GM23248 (cell line): Measurements from ENCODE around the gene DYNLRB1. TPM values are rescaled to one million over a fixed set of nuclear protein-coding genes. Genes with fewer than 3 reads are reported as not detected.

Experiments used
- DNase-seq: peaks from one replicate; pipeline ENCODE4 v3.0.0-alpha.2; 2015
- H2AFZ ChIP-seq: fragments of 200-600 bp; sonication (generic); 2 replicates; pipeline ENCODE4 v1.6.1; 2016; ENCODE audit warnings: antibody characterized with exemption
- H3F3A ChIP-seq: fragments of 200-600 bp; sonication (generic); 2 replicates; pipeline ENCODE4 v1.6.1; 2016; ENCODE audit warnings: mild to moderate bottlenecking, antibody characterized with exemption, mixed run types; ENCODE audit not compliant: insufficient read depth
- H3K27ac ChIP-seq: fragments of 200-600 bp; sonication (generic); 2 replicates; pipeline ENCODE4 v1.5.1; 2016; ENCODE audit warnings: mild to moderate bottlenecking
- H3K27me3 ChIP-seq: fragments of 200-600 bp; sonication (generic); replicated peaks from 2 replicates; pipeline ENCODE4 v1.6.1; 2016; ENCODE audit warnings: mild to moderate bottlenecking; ENCODE audit not compliant: insufficient read depth
- H3K36me3 ChIP-seq: fragments of 200-600 bp; sonication (generic); 2 replicates; pipeline ENCODE4 v1.6.1; 2016; ENCODE audit warnings: low read depth, mild to moderate bottlenecking
- H3K4me1 ChIP-seq: fragments of 200-600 bp; sonication (generic); 2 replicates; pipeline ENCODE4 v1.6.1; 2016; ENCODE audit warnings: mild to moderate bottlenecking; ENCODE audit not compliant: insufficient read depth
- H3K4me2 ChIP-seq: fragments of 200-600 bp; sonication (generic); one replicate; pipeline ENCODE4 v1.6.1; 2016; ENCODE audit warnings: mild to moderate bottlenecking; ENCODE audit not compliant: unreplicated experiment
- H3K4me3 ChIP-seq: fragments of 200-600 bp; sonication (generic); 2 replicates; pipeline ENCODE4 v1.5.1; 2016; ENCODE audit warnings: mild to moderate bottlenecking
- H3K79me2 ChIP-seq: fragments of 200-600 bp; sonication (generic); 2 replicates; pipeline ENCODE4 v1.6.1; 2016; ENCODE audit warnings: mild to moderate bottlenecking; ENCODE audit not compliant: insufficient read depth
- H3K9ac ChIP-seq: fragments of 200-600 bp; sonication (generic); 2 replicates; pipeline ENCODE4 v1.6.1; 2016; ENCODE audit warnings: mild to moderate bottlenecking
- H3K9me2 ChIP-seq: fragments of 200-600 bp; sonication (generic); 2 replicates; pipeline ENCODE4 v1.6.1; 2016; ENCODE audit warnings: mixed run types, mild to moderate bottlenecking, moderate library complexity; ENCODE audit not compliant: insufficient read depth
- H3K9me3 ChIP-seq: fragments of 200-600 bp; sonication (generic); one replicate; pipeline ENCODE4 v1.6.1; 2017; ENCODE audit warnings: low read depth
- H4K20me1 ChIP-seq: fragments of 200-600 bp; sonication (generic); 2 replicates; pipeline ENCODE4 v1.6.0; 2016; ENCODE audit not compliant: insufficient read depth
- EZH2 ChIP-seq: fragments of 200-600 bp; sonication (generic); IDR thresholded peaks from 2 replicates; pipeline ENCODE4 v1.6.1; 2018; ENCODE audit warnings: antibody characterized with exemption, mild to moderate bottlenecking; ENCODE audit not compliant: insufficient read depth, poor library complexity, severe bottlenecking
- EZH2phosphoT487 ChIP-seq: fragments of 200-600 bp; sonication (generic); IDR thresholded peaks from 2 replicates; pipeline ENCODE4 v1.6.1; 2018; ENCODE audit warnings: antibody characterized with exemption, moderate library complexity, mild to moderate bottlenecking, low read depth; ENCODE audit not compliant: insufficient read depth
- WGBS, 2 experiments: methylation state at CpG; one replicate each; pipeline ENCODE4 v1.1.6; 2015 to 2017; ENCODE audit warnings: low lambda C conversion rate in 2 of 2, low coverage in 1 of 2; ENCODE audit errors: missing lambda C conversion rate in 2 of 2; 5-methylcytosine and 5-hydroxymethylcytosine counted together
- in situ Hi-C: fragments of 300-500 bp; cut with MboI; formaldehyde crosslinking; loops from 2 replicates; pipeline ENCODE4 v1.15.0; 2020
- polyA plus RNA-seq: library from polyadenylated mRNA; unstranded; fragments of >200 nt; fragmentation: Nextera tagmentation; extraction: Ambion mirVana; gene quantifications from 2 replicates; pipeline ENCODE4 v1.2.1, GENCODE V29; 2016
- total RNA-seq: library from RNA; depleted of rRNA; stranded (reverse); fragments of >200 nt; shearing (Covaris generic); gene quantifications from 2 replicates; pipeline ENCODE4 v1.2.3, GENCODE V29; 2014

Gene DYNLRB1
- total and polyA plus RNA-seq, 2 experiments from 2014 or later: 100 to 279 TPM

- H4K20me1 ChIP-seq: no peaks in the 10 kb centered on the region
- no peak overlapping the region for H3K9ac ChIP-seq
- H3K4me3 ChIP-seq: no peak overlapping the region
- in situ Hi-C loops: no loop called here
- no peak overlapping the region for H3K27ac ChIP-seq
- peaks cover 65% of the 10 kb centered on the region for H3K36me3 ChIP-seq
- no peaks in the 10 kb centered on the region for H3K27me3 ChIP-seq
- TF ChIP-seq EZH2phosphoT487 (no peak), EZH2 (no peak)
- no peak overlapping the region for H3K4me2 ChIP-seq
- DNase-seq: no peak
- peaks cover 4% of the 10 kb centered on the region for H3K4me1 ChIP-seq
- peaks cover 9% of the 10 kb centered on the region for H3F3A ChIP-seq
- H3K79me2 ChIP-seq: peaks cover 61% of the 10 kb centered on the region
- WGBS, 2 experiments: 87% methylated on average over 8 of the region's 8 CpGs
- no peaks in the 10 kb centered on the region for H3K9me3 ChIP-seq
- no peaks in the 10 kb centered on the region for H3K9me2 ChIP-seq
- no peak overlapping the region for H2AFZ ChIP-seq
These were observed 15.5 kb downstream of the DYNLRB1 start for GRCh38 chr20:34531608-34532265.

GRCh38 chr20:34532320-34532719, 16.1 kb downstream of the DYNLRB1 start:
- DNase-seq: no peak
- WGBS, 2 experiments: 81 to 84% methylated on average over 8 of the region's 8 CpGs
- H3K9me3 ChIP-seq: no peaks in the 10 kb centered on the region

GRCh38 chr20:34532756-34533155, 16.5 kb downstream of the DYNLRB1 start:
- H4K20me1 ChIP-seq: no peaks in the 10 kb centered on the region
- no peak overlapping the region for H3K27ac ChIP-seq

More at GRCh38 chr20:34532320-34532719, 16.1 kb downstream of the DYNLRB1 start:
- Histone ChIP-seq H3K36me3 (peaks cover 59% of the 10 kb centered on the region), H3K4me1 (no peaks in the 10 kb centered on the region), H3K27me3 (no peaks in the 10 kb centered on the region), H3K4me3 (no peak overlapping the region), H4K20me1 (no peaks in the 10 kb centered on the region), H3K79me2 (peaks cover 55% of the 10 kb centered on the region), H2AFZ (no peak overlapping the region), H3K9me2 (no peaks in the 10 kb centered on the region), H3K4me2 (no peak overlapping the region), H3K27ac (no peak overlapping the region), H3K9ac (no peak overlapping the region), H3F3A (peaks cover 3% of the 10 kb centered on the region; the same call in 1 of the 2 replicates)
- in situ Hi-C loops: no loop called here
- TF ChIP-seq EZH2 (no peak), EZH2phosphoT487 (no peak)

GRCh38 chr20:34534391-34535165, 18.4 kb downstream of the DYNLRB1 start:
- peaks cover 37% of the 10 kb centered on the region for H3K79me2 ChIP-seq
- H3K9ac ChIP-seq: no peak overlapping the region
- no peak for TF ChIP-seq EZH2phosphoT487
- H3K27me3 ChIP-seq: no peaks in the 10 kb centered on the region
- H3K9me3 ChIP-seq: no peaks in the 10 kb centered on the region
- no peak for DNase-seq
- H2AFZ ChIP-seq: no peak overlapping the region
- 92% methylated on average over 15 of the region's 15 CpGs for WGBS, 2 experiments
- no peaks in the 10 kb centered on the region for H3K9me2 ChIP-seq
- H3F3A ChIP-seq: peaks cover 4% of the 10 kb centered on the region; the same call in 1 of the 2 replicates
- no peak overlapping the region for H3K4me3 ChIP-seq
- H3K27ac ChIP-seq: no peak overlapping the region
- H3K4me2 ChIP-seq: no peak overlapping the region
- H3K36me3 ChIP-seq: peaks cover 49% of the 10 kb centered on the region
- H4K20me1 ChIP-seq: no peaks in the 10 kb centered on the region
- in situ Hi-C loops: no loop called here
- H3K4me1 ChIP-seq: peaks cover 4% of the 10 kb centered on the region; the same call in 1 of the 2 replicates

More at GRCh38 chr20:34532756-34533155, 16.5 kb downstream of the DYNLRB1 start:
- Histone ChIP-seq H3K9me3 (no peaks in the 10 kb centered on the region), H3K4me2 (no peak overlapping the region), H3K79me2 (peaks cover 51% of the 10 kb centered on the region), H3K9ac (no peak overlapping the region), H3F3A (no peaks in the 10 kb centered on the region), H2AFZ (no peak overlapping the region), H3K36me3 (peaks cover 54% of the 10 kb centered on the region), H3K27me3 (no peaks in the 10 kb centered on the region), H3K9me2 (no peaks in the 10 kb centered on the region), H3K4me1 (no peaks in the 10 kb centered on the region), H3K4me3 (no peak overlapping the region)
- DNase-seq: no peak
- TF ChIP-seq EZH2: no peak
- TF ChIP-seq EZH2phosphoT487: no peak
- 89 to 92% methylated on average over 7 of the region's 7 CpGs for WGBS, 2 experiments
- in situ Hi-C loops: no loop called here
